ENCODE results near the gene CALY.
A peak's percentile ranks its signal among the peaks of the same experiment; 100 is the strongest.
"Not testable (repeated sequence)": the region's sequence is repeated elsewhere in the genome, so short reads cannot be mapped to it uniquely, and the experiment has no call there.

Gene CALY

GRCh38 chr10:133332936-133333699, 3.6 kb downstream of the CALY start:
- DNase-seq (ENCODE audit: low read depth in 3 of 3, low spot score in 1 of 3) = no peak

GRCh38 chr10:133329491-133330202, 7.0 kb downstream of the CALY start:
- peak; percentile 58 to 87 (median 80) for DNase-seq (ENCODE audit: low read depth in 3 of 3, low spot score in 1 of 3)

GRCh38 chr10:133328358-133329343, 8.0 kb downstream of the CALY start:
- no peak for DNase-seq (ENCODE audit: low read depth in 3 of 3, low spot score in 1 of 3)

- no peak for DNase-seq (ENCODE audit: low read depth in 3 of 3, low spot score in 1 of 3)
Observed at GRCh38 chr10:133327651-133328357, 8.9 kb downstream of the CALY start.

GRCh38 chr10:133326745-133327650, 9.7 kb downstream of the CALY start:
- no peak for DNase-seq (ENCODE audit: low read depth in 3 of 3, low spot score in 1 of 3)

- no peak for DNase-seq (ENCODE audit: low read depth in 3 of 3, low spot score in 1 of 3)
Observed at GRCh38 chr10:133326223-133326551, 10.5 kb downstream of the CALY start.

GRCh38 chr10:133325440-133326222, 11.1 kb downstream of the CALY start:
- DNase-seq (ENCODE audit: low read depth in 3 of 3, low spot score in 1 of 3) = no peak

- DNase-seq (ENCODE audit: low read depth in 3 of 3, low spot score in 1 of 3) = no peak
Observed at GRCh38 chr10:133324857-133325260, 11.8 kb downstream of the CALY start.

GRCh38 chr10:133324198-133324792, 12.4 kb downstream of the CALY start:
- DNase-seq (ENCODE audit: low read depth in 3 of 3, low spot score in 1 of 3) = peak in 1 of 3 donors; percentile 35

- not testable (repeated sequence) for DNase-seq (ENCODE audit: low read depth in 3 of 3, low spot score in 1 of 3)
Observed at GRCh38 chr10:133322064-133322709, 14.5 kb downstream of the CALY start.

GRCh38 chr10:133320852-133321422, 15.8 kb downstream of the CALY start:
- not testable (repeated sequence) for DNase-seq (ENCODE audit: low read depth in 3 of 3, low spot score in 1 of 3)

- DNase-seq (ENCODE audit: low read depth in 3 of 3, low spot score in 1 of 3) = peak; percentile 35 to 59 (median 47)
Observed at GRCh38 chr10:133318494-133319127, 18.1 kb downstream of the CALY start.

GRCh38 chr10:133316732-133317131, 20.0 kb downstream of the CALY start:
- no peak for DNase-seq (ENCODE audit: low read depth in 3 of 3, low spot score in 1 of 3)

- no peak for DNase-seq (ENCODE audit: low read depth in 3 of 3, low spot score in 1 of 3)
Observed at GRCh38 chr10:133316266-133316665, 20.4 kb downstream of the CALY start.

- no peak for DNase-seq (ENCODE audit: low read depth in 3 of 3, low spot score in 1 of 3)
Observed at GRCh38 chr10:133315847-133316246, 20.8 kb downstream of the CALY start.

GRCh38 chr10:133314911-133315310, 21.8 kb downstream of the CALY start:
- no peak for DNase-seq (ENCODE audit: low read depth in 3 of 3, low spot score in 1 of 3)

GRCh38 chr10:133313192-133313591, 23.5 kb downstream of the CALY start:
- no peak for DNase-seq (ENCODE audit: low read depth in 3 of 3, low spot score in 1 of 3)
